Measurements from ENCODE around the gene TCFL5.

DNA sequence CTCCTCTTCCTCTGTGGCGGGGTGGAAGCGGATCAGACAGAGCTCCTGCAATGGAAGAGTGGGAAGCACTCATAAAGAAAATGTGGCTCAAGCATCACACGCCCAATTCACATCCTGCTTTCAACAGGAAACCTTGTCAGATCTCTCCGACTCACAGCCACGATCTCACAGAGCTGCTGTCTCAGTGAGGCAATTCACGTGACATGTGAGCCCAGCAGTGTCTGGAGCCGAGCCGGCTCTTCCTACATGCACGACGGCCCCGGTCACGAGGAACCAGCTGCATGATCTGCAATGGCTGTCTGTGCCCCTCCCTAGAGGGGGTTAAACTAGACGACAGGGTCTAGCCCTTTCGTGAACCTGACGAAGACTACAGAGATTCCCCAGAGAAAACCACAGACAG lies 29.5 kb upstream of the TCFL5 start:
- TF ChIP-seq POLR2A (IDR thresholded peaks at IDR 0.05) (no peak), POLR2AphosphoS5 (IDR thresholded peaks at IDR 0.05) (no peak)
- TF ChIP-seq, protein P1, sequence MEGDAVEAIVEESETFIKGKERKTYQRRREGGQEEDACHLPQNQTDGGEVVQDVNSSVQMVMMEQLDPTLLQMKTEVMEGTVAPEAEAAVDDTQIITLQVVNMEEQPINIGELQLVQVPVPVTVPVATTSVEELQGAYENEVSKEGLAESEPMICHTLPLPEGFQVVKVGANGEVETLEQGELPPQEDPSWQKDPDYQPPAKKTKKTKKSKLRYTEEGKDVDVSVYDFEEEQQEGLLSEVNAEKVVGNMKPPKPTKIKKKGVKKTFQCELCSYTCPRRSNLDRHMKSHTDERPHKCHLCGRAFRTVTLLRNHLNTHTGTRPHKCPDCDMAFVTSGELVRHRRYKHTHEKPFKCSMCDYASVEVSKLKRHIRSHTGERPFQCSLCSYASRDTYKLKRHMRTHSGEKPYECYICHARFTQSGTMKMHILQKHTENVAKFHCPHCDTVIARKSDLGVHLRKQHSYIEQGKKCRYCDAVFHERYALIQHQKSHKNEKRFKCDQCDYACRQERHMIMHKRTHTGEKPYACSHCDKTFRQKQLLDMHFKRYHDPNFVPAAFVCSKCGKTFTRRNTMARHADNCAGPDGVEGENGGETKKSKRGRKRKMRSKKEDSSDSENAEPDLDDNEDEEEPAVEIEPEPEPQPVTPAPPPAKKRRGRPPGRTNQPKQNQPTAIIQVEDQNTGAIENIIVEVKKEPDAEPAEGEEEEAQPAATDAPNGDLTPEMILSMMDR (IDR thresholded peaks at IDR 0.05): no peak
